Effector CD8-positive, alpha-beta T cell (primary cell): Measurements from ENCODE around the gene AP3S1.
"Not testable (repeated sequence)": the region's sequence is repeated elsewhere in the genome, so short reads cannot be mapped to it uniquely, and the experiment has no call there.

Experiments used
- DNase-seq: peaks from one replicate; lab custom pipeline; 2025; lab: John Stamatoyannopoulos, UW

AP3S1 gene

DNA sequence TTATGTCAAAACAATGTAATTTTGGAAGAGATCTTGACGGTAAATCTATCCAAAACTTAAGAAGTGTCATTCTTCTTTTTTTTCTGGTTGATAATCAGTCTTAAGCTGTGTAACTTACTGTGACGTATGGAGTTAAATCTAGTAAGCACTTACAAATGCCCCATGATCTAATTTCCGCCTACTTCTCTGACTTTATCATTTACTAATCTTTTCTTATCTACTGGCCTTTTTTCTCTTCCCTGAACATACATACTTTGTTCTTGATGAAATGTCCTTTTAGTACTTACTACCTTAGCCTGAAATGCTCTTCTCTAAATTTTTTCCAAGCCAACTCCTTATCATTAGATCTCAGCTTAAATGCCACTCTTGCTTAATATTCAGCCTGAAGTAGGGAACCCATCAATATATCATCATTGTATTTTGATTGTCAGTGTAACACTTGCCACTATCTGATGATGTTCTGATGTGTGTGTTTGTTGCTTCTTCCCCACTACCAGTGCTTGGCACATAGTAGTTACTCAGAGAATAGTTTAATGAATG, 27.6 kb downstream of the AP3S1 start:
- DNase-seq: no peak

- no peak for DNase-seq
Observed at GRCh38 chr5:115872447-115872846, 30.7 kb downstream of the AP3S1 start.

DNA sequence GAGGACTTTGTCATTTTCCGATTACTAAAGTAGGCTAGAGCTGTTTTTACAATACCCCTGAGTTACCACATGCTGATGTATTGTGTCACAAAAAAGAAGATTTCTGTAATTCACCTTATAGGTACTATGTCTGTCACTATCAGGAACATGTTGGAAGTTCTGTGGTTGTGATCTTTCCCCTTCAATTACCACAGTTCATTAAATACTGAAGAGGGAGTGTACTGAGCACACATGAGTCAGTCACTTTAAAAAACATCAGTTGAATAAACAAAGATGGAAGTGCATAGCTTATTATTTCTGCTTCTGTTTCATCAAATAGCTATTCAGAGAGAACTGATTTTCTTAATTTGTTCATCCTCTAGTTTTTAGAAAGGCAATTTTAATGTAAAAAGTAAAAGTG, 31.7 kb downstream of the AP3S1 start:
- DNase-seq: no peak

- DNase-seq: no peak
Observed at GRCh38 chr5:115875447-115875846, 33.7 kb downstream of the AP3S1 start.

GRCh38 chr5:115877342-115877741, 35.6 kb downstream of the AP3S1 start:
- DNase-seq: not testable (repeated sequence)

DNA sequence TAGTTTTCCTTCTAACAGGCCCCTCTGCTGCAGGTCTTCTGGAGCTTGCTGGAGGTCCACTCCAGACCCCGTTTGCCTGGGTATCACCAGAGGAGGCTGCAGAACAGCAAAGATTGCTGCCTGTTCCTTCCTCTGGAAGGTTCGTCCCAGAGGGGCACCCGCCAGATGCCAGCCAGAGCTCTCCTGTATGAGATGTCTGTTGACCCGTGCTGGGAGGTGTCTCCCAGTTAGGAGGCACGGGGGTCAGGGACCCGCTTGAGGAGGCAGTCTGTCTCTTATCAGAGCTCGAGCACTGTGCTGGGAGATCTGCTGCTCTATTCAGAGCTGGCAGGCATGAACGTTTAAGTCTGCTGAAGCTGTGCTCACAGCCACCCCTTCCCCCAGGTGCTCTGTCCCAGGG, 40.7 kb downstream of the AP3S1 start:
- not testable (repeated sequence) for DNase-seq

GRCh38 chr5:115884704-115885103, 43.0 kb downstream of the AP3S1 start:
- DNase-seq: no peak

DNA sequence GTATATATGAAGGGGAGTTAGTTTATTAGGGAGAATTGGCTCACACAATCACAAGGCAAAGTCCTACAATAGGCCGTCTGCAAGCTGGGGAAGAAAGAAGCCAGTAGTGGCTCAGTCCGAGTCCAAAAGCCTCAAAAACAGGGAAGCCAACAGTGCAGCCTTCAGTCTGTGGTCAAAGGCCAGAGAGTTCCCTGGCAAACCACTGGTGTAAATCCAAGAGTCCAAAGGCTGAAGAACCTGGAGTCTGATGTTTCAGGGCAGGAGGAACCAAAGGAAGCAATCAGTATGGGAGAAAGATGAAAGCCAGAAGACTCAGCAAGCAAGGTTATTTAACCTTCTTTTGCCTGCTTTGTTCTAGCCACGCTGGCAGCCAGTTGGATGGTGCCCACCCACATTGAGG, 43.5 kb downstream of the AP3S1 start:
- DNase-seq: not testable (repeated sequence)

- no peak for DNase-seq
Observed at GRCh38 chr5:115888027-115888426, 46.3 kb downstream of the AP3S1 start.

DNA sequence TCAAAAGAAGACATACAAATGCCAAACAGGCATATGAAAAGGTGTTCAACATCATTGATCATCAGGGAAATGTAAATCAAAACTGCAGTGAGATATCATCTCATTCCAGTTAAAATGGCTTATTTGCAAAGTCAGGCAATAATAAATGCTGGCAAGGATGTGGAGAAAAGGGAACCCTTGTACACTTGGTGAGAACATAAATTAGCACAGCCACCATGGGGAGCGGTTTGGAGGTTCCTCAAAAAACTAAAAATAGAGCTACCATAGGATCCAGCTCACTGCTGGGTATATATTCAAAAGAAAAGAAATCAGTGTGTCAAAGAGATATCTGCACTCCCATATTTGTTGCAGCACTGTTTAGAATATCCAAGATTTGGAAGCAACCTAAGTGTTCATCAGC, 50.3 kb downstream of the AP3S1 start:
- no peak for DNase-seq

DNA sequence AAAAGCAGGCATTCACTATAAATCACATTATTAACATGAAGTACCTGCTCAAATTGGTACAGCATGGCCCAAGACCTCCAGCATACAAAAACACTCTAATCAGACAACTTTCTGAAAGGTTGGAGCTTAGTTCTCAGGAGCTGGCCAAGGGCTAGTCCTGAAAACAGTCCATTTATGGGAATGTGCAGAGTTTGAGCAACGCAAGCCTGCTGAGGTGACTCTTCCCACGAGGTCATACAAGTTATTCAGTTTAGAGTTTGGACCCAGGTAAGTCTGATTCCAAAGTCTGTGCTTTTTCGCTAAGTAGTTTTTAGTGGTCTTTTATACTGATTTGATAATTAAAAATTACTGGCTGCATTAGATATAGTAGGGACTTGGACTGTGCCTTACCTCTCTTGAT, 52.6 kb downstream of the AP3S1 start:
- no peak for DNase-seq

DNA sequence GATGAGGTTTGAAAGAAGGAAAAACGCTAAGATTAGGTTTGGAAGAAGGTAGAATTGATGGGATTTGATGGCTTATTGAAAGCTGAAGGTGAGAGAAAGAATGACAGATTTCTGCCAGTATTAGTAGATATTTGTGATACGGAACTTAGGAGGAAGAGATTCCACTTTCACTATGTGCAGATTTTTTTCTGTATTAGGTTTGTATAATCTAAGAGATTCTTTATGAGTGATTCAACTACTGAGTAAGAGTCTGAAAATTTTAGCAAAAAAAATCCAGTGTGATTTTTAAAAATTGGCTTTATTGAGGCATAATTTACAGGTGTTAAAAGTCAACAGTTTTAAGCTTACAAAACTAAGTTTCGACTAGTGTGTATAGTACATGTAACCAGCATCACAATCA, 54.1 kb downstream of the AP3S1 start:
- no peak for DNase-seq

GRCh38 chr5:115898656-115899055, 56.9 kb downstream of the AP3S1 start:
- DNase-seq: no peak

DNA sequence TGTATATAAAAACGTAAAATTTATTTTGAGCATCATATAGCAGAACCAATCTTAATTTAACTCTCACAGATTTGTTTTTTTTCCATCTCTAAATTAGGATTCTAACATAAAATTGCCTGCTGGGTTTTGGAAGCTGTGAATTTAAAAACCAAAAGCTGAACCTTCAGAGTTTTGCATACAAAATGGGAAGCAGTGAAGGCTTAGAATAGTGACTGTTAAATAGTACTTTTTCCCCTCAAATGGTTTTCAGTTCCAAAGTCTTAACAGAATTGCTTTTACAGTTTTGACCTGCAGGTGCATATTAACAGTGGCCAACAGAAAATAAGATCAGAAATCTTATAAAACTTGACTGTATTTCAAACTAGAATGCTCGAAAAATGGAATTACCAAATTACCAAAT, 65.4 kb downstream of the AP3S1 start:
- DNase-seq: no peak

DNA sequence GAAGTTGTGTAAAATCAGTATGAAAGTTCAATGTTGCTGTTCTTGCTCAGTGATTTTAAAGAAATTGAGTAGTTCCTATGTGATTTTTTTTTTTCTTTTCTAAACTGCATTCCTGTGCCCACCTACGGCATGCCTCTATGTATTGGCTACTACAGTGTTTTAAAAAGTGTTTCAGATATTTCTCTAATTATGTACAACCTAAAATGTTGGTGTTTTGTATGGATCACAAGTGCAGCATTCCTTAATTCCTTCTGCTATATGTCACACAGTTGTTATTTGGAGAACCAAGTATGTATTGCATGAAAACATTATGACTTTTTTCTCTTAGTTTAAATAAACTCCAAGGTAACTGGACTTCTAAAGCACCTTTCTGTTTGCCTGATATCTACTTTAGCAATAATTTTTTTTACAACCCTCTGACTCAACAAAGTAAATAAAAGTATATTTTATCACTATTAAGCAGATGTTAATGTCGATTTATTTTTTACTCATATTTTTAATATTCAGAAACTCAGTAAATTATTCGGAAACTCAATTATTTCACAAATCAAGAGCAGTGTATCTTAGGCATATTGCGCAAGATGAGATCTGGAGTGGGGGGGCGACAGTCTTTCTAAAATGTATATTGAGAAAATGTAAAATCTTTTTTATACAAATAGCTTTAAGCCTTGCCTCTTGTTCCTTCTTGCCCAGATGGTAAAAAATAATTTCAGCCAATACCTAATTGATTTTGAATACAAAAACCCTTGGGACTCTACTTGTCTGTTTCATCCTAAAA, 72.1 kb downstream of the AP3S1 start:
- not testable (repeated sequence) for DNase-seq

DNA sequence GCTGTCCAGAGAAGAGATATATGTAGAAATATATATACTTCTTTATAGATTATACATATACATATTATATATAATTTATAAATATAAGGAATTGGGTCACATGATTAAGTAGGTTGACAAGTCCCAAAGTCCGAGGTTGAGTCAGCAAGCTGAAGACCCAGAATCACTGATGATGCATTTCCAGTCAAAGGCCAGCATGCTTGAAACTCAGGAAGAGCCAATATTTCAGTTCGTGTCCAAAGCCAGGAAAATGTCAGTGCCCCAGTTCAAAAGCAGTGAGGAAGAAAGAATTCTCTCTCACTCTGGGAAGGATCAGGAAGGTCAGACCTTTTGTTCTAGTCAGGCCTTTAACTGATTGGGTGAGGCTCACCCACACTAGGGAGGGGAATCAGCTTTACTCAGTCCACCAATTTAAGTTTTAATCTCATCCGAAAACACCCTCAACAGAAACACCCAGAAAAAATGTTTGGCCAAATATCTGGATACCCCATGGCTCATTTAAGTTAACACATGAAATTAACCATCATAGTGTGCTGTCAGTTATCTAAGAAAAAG, 78.5 kb downstream of the AP3S1 start:
- DNase-seq: no peak

DNA sequence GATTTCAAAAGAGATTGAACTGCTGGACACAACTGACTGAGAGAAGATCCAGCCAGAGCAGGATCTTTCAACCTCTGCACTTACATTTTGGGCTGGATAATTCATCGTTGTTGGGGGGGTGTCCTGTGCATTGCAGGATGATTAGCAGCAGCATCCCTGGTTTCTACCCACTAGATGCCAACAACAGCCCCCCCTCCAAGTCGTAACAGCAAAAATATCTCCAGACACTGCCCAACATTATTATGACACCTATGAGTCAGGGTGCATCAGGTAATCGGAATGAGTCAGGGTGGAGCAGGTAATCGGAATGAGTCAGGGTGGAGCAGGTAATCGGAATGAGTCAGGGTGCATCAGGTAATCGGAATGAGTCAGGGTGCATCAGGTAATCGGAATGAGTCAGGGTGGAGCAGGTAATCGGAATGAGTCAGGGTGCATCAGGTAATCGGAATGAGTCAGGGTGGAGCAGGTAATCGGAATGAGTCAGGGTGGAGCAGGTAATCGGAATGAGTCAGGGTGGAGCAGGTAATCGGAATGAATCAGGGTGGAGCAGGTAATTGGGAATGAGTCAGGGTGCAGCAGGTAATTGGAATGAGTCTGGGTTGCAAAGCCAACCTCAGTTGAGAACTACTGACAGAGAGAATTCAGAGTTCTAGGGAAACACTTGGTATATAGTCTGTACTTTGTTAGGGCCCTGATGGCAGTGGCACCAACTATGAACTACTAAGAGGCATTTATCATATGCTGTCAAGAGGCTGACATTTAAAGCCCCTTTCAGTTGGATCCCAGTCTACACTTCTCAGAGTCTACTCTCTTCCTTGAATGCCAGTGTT, 87.1 kb downstream of the AP3S1 start:
- not testable (repeated sequence) for DNase-seq

GRCh38 chr5:115930171-115930570, 88.4 kb downstream of the AP3S1 start:
- DNase-seq: not testable (repeated sequence)

DNA sequence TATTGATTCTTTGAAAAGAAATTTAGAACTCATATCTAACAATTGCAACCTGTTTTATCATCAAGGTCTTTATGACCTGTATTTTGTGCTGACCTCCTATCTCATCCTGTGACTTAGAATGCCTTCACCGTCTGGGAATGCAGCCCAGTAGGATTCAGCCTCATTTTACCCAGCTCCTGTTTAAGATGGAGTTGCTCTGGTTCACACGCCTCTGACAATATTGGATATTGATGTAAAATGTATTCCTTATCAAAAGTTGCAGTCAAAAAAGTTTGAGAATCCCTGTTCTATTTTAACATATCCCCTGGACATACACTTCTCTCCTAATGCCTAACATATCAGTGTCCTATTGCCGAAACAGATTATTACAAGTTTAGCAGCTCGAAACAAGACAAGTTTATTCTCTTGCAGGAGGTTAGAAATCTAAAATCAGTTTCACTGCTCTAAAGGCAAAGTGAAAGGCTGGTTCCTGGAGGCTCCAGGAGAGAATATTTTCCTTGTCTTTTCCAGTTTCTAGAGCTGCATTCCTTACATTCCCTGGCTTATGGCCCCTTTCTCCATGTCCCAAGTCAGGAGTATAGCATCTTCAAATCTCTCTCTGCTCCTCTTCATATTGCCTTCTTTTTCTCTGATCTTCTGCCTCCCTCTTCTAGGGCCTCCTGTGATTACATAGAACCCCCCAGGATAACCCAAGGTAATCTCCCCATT, 89.0 kb downstream of the AP3S1 start:
- no peak for DNase-seq

DNA sequence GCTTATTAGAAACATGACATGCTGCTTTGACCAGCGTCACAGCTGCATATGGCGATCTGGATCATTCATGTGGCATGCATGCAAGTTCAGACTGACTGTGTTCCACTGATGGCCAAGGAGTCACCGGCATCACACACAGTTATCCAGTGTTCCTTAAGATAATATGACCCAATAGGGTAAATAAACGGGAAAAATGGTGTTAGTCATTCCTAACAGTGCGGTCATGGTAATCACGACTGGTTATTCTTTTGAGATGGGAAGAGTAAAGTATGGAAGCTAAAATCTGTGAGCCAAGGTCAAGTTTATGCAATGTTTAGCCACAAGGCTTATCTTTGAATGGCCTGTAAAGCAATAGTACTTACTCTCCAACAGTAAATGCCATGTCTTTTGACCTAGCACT, 91.3 kb downstream of the AP3S1 start:
- DNase-seq: no peak

DNA sequence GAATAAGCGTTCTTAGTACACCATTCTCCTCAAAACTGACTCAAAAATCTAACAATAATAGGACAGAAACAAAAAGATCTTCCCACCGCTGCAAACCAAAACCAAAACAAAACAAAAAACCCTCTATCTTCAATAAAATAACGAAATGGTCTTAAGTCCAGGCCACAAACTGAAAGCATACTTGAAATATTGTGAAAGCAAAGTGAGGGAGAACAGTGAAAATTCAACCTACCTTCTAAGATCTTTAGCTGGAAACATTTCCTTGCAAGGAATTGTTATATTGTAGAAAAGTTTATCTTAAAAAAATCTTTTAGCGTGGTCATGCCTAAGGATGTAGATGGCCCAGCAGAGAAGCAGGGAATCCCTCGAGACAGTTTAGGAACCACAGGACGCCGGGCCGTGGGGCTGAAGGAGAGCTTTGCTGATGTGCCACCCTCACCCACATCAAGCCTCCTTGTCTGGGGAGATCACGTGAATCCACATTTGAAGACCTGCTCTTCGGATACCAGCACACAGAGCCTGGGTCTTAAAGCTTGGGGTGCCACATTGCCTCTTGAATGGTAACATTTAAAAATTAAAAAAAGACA, 92.7 kb downstream of the AP3S1 start:
- DNase-seq: no peak

GRCh38 chr5:115936031-115936430, 94.3 kb downstream of the AP3S1 start:
- DNase-seq: no peak
